Duodenal mucosa (tissue), 2 donors: ENCODE results near the gene TTC28.

Experiments used
- H3K27ac ChIP-seq: one replicate; pipeline ENCODE4 v1.7.0; 2013; ENCODE audit warnings: low read depth, low read length
- H3K27me3 ChIP-seq, 2 donors: one replicate each; pipeline ENCODE4 v1.7.0; 2013; ENCODE audit warnings: low read length in 2 of 2, control low read depth in 1 of 2; ENCODE audit not compliant: insufficient read depth in 2 of 2, control insufficient read depth in 1 of 2
- H3K36me3 ChIP-seq, 2 donors: one replicate each; pipeline ENCODE4 v1.7.0; 2013; ENCODE audit warnings: low read length in 2 of 2, control low read depth in 1 of 2; ENCODE audit not compliant: insufficient read depth in 2 of 2, control insufficient read depth in 1 of 2
- H3K4me1 ChIP-seq, 2 donors: one replicate each; pipeline ENCODE4 v1.7.0; 2013; ENCODE audit warnings: low read length in 2 of 2, control low read depth in 1 of 2; ENCODE audit not compliant: insufficient read depth in 2 of 2, control insufficient read depth in 1 of 2
- H3K4me3 ChIP-seq, 2 donors: one replicate each; pipeline ENCODE4 v1.7.0; 2013; ENCODE audit warnings: low read length in 2 of 2, low read depth in 1 of 2
- H3K9ac ChIP-seq, 2 donors: one replicate each; pipeline ENCODE4 v1.7.0; 2013; ENCODE audit warnings: low read length in 2 of 2, low read depth in 1 of 2
- H3K9me3 ChIP-seq, 2 donors: one replicate each; pipeline ENCODE4 v1.7.0; 2013; ENCODE audit warnings: low read length in 2 of 2, control low read depth in 1 of 2; ENCODE audit not compliant: control insufficient read depth in 1 of 2

Gene TTC28

DNA sequence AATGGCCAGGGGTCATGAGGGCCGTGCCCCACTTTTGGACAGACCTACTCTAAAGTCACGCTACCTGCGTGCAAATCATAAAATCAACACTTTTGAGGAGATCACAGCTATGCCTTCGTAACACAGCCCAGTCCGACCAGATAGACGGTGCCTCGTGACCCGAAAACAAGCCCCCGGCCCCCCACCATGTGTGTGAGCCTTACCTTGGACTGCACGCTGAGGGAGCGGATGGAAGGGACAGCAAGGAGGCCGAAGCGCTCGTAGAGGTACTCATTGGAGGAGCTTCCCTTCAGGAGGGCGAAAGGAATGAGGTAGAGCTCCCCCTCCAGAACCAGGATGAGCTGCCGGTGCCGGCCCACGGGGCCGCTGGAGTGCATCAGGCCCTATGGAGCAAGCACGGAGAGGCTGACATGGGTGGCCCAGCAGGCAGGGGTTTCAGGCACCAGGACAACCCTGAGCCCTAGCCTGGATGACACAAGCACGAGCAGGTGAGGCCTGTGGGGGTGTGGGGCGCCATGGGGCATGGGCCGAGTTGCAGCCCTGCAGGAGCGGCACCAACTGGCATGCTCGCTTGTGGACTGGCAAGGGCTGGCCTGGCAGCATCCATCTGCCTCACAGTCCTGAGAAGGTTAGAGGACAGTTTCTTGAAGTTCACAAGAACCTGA lies 678.3 kb downstream of the TTC28 start:
- Histone ChIP-seq H3K27ac (no peak overlapping the region), H3K9me3 (no peaks in the 10 kb centered on the region), H3K27me3 (no peaks in the 10 kb centered on the region), H3K36me3 (peaks cover 3 to 22% of the 10 kb centered on the region in 2 donors), H3K9ac (no peak overlapping the region), H3K4me1 (no peaks in the 10 kb centered on the region), H3K4me3 (no peak overlapping the region)

DNA sequence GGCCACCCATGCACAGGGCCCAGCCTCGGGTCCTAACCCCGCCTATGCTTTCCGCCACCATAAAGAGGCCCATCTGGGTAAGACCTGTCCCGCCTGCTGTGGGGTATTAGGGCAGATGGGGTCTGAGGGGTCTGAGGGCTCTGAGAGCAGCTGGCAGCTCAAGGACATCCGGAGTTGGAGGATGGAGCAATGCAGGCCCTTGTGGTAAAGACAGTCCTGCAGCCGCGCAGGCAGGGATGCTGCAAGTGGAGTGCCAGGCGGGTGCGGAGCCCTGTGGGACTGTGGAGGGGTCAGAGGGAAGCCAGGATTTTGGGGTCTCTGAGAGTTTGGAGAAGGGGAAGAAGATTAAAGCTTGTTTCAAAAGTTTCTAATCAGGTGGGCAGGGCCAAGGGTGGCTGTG lies 679.3 kb downstream of the TTC28 start:
- no peaks in the 10 kb centered on the region for H3K4me1 ChIP-seq
- H3K36me3 ChIP-seq, result peaks cover 3 to 22% of the 10 kb centered on the region in 2 donors
- H3K27ac ChIP-seq, result no peak overlapping the region
- no peak overlapping the region for H3K4me3 ChIP-seq
- no peaks in the 10 kb centered on the region for H3K27me3 ChIP-seq
- H3K9ac ChIP-seq, result no peak overlapping the region
- no peaks in the 10 kb centered on the region for H3K9me3 ChIP-seq

DNA sequence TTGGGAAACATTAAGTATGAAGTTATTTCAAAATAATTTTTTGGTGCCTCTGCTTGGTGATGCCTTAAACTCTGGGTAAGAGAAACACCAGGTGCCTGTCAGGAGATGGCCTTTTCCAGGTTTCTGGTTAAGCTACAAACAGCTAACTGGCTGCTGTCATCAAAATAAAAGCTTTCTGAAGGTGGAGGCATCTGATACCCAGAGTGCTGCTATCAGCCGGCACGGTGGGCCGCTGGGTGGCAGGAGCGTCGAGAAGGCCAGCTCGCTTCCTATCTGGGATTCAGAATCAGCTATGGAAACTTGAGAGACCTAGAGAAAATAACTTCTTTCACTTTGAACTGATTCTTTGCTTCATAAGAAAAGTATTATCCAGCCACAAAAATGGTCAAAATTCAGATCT lies 679.8 kb downstream of the TTC28 start:
- Histone ChIP-seq H3K27ac (no peak overlapping the region), H3K9ac (no peak overlapping the region), H3K27me3 (no peaks in the 10 kb centered on the region), H3K9me3 (no peaks in the 10 kb centered on the region), H3K4me1 (no peaks in the 10 kb centered on the region), H3K4me3 (no peak overlapping the region), H3K36me3 (peaks cover 3 to 22% of the 10 kb centered on the region in 2 donors)

DNA sequence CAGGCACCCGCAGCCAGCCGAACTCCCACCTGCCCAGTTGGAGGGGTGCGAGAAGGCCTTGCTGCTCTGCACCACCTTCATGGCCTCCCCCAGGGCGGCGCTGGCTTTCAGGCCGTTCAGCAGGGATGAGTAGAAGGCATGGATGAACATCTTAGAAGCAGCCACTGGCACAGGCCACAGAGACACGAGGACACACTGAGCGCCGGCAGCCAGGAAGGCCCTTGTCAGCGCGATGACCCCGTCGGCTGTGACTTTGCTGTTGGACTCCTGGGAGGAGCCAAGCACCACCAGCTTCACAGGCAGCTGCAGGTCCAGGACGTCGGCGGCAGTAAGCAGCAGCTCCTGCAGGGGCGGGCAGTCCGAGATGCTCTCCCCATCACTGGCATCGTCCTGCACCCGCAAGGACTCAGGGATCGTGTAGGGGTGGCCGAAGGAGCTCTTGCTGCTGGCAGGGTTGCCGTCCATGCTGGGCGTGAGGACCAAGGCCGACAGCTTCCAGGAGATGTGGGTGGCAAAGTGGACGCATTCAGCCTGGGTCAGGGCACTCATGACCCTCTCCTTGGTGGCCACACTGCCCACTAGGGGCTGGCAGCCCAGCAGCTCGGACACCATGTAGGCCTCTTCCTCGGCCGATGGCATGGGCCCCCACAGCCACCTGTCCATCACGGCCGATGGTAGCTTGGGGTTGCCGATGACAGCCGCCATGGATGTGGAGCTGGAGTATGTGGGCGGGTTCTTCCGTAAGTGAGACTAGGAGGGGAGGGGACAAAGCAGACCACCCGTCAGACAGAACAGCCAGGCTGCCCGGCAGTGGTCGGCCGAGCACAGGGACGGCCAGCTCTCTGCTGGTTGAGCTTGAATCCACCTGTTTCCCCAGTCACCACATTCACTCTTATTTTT lies 680.9 kb downstream of the TTC28 start:
- no peaks in the 10 kb centered on the region for H3K27me3 ChIP-seq
- no peaks in the 10 kb centered on the region for H3K4me1 ChIP-seq
- no peak overlapping the region for H3K27ac ChIP-seq
- H3K4me3 ChIP-seq, result no peak overlapping the region
- H3K36me3 ChIP-seq, result peaks cover 3 to 22% of the 10 kb centered on the region in 2 donors
- H3K9me3 ChIP-seq, result no peaks in the 10 kb centered on the region
- no peak overlapping the region for H3K9ac ChIP-seq

DNA sequence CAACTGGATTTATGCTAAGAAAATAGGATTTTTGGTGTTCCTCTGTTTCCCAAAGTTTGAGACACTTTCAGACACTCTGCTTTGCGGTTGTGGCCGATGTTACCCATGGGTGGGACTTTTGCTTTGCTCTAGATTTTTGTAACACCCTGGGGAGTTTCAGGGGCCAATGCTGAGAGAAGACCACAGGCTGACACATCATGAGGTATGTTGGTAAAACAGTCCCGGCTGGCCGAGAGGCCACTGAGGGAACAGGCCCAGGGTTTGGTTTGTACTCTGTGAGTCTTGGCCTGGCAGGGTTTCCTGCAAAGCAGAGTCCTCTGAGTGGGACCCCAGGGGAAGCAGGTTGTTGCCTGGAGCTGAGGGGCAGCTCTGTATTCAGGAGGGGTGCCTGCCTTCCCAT lies 682.1 kb downstream of the TTC28 start:
- Histone ChIP-seq H3K27ac (no peak overlapping the region), H3K4me3 (no peak overlapping the region), H3K9me3 (no peaks in the 10 kb centered on the region), H3K27me3 (no peaks in the 10 kb centered on the region), H3K4me1 (no peaks in the 10 kb centered on the region), H3K36me3 (peaks cover 3 to 23% of the 10 kb centered on the region in 2 donors), H3K9ac (no peak overlapping the region)

DNA sequence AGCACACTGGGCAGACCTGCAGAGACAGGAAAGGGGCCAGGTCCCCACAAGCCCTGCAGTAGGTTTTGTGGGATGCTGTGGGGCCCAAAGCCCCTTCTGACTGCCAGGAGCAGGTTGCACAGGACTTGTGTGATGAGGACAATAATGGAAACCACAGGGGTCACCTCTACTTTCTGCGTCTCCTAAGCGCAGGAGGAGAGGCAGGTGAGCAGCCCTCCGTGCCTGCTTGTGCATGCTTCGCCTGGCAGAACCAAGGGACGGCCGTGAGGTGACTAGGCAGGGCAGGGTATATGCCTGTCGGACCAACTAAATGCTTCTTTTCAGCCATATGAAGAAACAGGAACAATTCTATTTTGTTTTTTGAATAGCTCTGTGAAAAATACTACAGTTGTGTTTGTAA lies 682.7 kb downstream of the TTC28 start:
- Histone ChIP-seq H3K4me3 (no peak overlapping the region), H3K9me3 (no peaks in the 10 kb centered on the region), H3K36me3 (peaks cover 3 to 29% of the 10 kb centered on the region in 2 donors), H3K27me3 (no peaks in the 10 kb centered on the region), H3K27ac (no peak overlapping the region), H3K9ac (no peak overlapping the region), H3K4me1 (no peaks in the 10 kb centered on the region)

DNA sequence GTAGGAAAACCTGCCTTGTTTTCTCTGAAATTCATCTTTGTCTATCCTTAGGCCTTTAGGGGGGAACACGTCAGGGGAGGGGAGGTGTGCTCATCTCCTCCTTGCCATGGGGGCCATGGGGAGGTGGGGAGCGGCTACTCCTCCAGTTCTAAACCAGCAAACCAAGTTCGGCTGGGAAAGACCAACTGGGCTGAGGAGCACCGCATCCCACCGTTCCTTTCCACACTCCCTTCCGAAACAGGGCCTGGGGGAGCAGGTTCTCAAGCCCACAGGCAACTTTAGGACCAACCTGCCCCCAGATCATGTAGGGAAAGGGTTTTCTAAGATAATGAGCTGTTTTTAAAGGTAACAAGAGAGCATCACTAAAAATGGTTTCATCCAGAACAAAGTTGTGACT lies 683.1 kb downstream of the TTC28 start:
- H3K4me1 ChIP-seq, result no peaks in the 10 kb centered on the region

DNA sequence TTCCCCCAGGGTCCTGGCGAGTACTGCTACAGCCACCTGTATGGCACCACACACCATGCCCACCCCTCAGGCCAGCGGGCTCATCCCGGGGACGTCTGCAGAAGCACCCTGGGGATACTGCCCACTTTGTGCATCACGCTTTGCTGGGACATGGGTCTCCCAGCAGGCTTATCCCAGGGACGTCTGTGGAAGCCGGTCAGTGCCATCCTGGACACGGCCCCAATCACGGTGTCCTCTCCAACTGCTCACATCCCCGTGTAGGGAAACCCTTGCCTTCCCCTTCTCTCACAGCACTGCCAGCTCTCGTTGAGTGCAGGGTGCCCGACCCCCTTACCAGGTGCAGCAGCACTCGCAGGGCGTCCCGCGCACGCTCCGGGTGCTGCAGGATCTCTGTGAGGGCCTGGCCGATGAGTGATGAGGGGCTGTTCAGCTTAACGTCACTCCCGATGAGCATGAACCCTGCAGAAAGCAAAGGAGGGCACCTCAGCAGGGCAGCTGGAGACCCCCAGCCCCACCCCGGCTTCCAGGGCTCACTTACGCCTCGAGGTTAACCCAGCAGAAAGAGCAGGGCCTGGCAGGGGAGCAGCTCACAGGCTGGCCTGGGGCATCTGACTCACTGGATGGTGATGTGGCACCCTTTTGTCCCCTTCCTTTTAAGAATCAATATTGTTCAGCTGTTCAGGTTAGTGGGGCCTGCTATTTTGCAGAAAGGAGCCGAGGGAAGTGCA lies 683.7 kb downstream of the TTC28 start:
- H3K4me3 ChIP-seq, result no peak overlapping the region
- H3K4me1 ChIP-seq, result no peaks in the 10 kb centered on the region
- no peak overlapping the region for H3K9ac ChIP-seq
- H3K27me3 ChIP-seq, result no peaks in the 10 kb centered on the region
- no peaks in the 10 kb centered on the region for H3K9me3 ChIP-seq
- no peak overlapping the region for H3K27ac ChIP-seq
- peaks cover 3 to 32% of the 10 kb centered on the region in 2 donors for H3K36me3 ChIP-seq

More for the DNA sequence above, 683.1 kb downstream of the TTC28 start:
- Histone ChIP-seq H3K27me3 (no peaks in the 10 kb centered on the region), H3K27ac (no peak overlapping the region), H3K4me3 (no peak overlapping the region), H3K36me3 (peaks cover 3 to 32% of the 10 kb centered on the region in 2 donors), H3K9me3 (no peaks in the 10 kb centered on the region), H3K9ac (no peak overlapping the region)

DNA sequence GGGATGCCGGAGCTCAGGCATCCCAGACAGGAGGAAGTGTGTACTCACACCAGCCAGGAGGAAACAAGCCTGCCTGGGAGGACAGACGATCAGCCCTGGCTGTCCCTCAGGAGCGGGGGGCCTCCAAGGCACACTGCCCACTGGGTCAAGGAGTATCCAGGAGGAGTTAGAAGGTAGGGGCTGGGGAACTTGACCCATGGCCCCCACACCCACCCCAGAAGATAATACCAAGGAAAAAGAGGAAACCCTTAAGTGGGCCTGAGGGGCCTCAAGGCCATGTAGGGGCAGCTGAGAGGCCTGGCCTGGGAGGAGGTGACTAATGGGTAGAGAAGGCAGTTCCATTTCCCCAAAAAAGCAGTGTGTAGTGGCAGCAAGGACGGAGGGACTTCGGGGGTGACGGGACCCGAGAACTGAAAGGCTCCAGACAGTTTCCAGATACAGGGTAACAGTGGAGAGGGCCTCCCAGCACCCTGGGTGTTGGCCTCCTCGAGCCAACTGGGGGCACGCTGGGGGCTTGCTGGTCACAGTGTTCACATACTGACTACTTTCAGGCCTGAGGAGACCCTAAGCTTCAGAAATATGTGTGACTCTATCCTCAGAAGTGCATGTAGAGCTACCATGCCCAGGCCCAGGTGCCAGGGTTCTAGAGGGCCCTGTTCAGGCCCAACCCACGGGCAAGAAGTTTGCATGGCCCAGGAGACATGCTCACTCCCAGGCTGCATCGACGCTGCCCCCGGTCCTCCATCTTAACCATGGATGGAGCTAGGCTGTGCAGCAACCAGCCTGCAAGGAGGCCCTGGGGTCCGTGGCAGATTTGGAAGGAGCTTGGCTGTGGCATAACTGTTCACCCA lies 684.9 kb downstream of the TTC28 start:
- H3K9me3 ChIP-seq, result no peaks in the 10 kb centered on the region
- no peaks in the 10 kb centered on the region for H3K27me3 ChIP-seq
- H3K9ac ChIP-seq, result no peak overlapping the region
- no peak overlapping the region for H3K4me3 ChIP-seq
- no peak overlapping the region for H3K27ac ChIP-seq
- H3K36me3 ChIP-seq, result peaks cover 3 to 32% of the 10 kb centered on the region in 2 donors
- no peaks in the 10 kb centered on the region for H3K4me1 ChIP-seq
